Dendritic cell treated with granulocyte-macrophage colony-stimulating factor and Interleukin-4, amounts not matched to agents 40 ng/mL and 50 ng/mL, for 4 days (primary cell): ENCODE results near the gene NSD2.

Experiments
- H3K27ac Mint-ChIP-seq: one replicate; pipeline ENCODE4 v1.8.0; 2022; ENCODE audit warnings: mild to moderate bottlenecking, mixed read lengths
- H3K27me3 Mint-ChIP-seq: one replicate; pipeline ENCODE4 v1.8.0; 2022; ENCODE audit warnings: mild to moderate bottlenecking, mixed read lengths
- H3K36me3 Mint-ChIP-seq: one replicate; pipeline ENCODE4 v1.8.0; 2022; ENCODE audit warnings: low read depth, mixed read lengths
- H3K4me1 Mint-ChIP-seq: one replicate; pipeline ENCODE4 v1.8.0; 2022; ENCODE audit warnings: low read depth, mixed read lengths
- H3K4me3 Mint-ChIP-seq: one replicate; pipeline ENCODE4 v1.8.0; 2022; ENCODE audit warnings: mild to moderate bottlenecking, moderate library complexity, mixed read lengths
- H3K9me3 Mint-ChIP-seq: one replicate; pipeline ENCODE4 v1.8.0; 2022; ENCODE audit warnings: mixed read lengths
- intact Hi-C: fragments of 100-400 bp; cut with micrococcal nuclease; formaldehyde crosslinking; loops from one replicate; pipeline ENCODE4 v1.15.0; 2022

Gene NSD2

GRCh38 chr4:1975391-1975801, 104.2 kb downstream of the NSD2 start:
- intact Hi-C loops, result no loop called here
- Mint-ChIP-seq H3K4me1 (no peaks in the 10 kb centered on the region), H3K4me3 (no peak overlapping the region), H3K36me3 (peaks cover 96% of the 10 kb centered on the region), H3K9me3 (no peaks in the 10 kb centered on the region), H3K27me3 (no peaks in the 10 kb centered on the region), H3K27ac (no peak overlapping the region)

GRCh38 chr4:1975880-1976279, 104.7 kb downstream of the NSD2 start:
- Mint-ChIP-seq H3K27ac (no peak overlapping the region), H3K27me3 (no peaks in the 10 kb centered on the region), H3K4me1 (no peaks in the 10 kb centered on the region), H3K36me3 (peaks cover 96% of the 10 kb centered on the region), H3K9me3 (no peaks in the 10 kb centered on the region), H3K4me3 (no peak overlapping the region)
- intact Hi-C loops, result no loop called here

- no peak overlapping the region for H3K27ac Mint-ChIP-seq
- H3K27me3 Mint-ChIP-seq, result no peaks in the 10 kb centered on the region
- H3K4me3 Mint-ChIP-seq, result no peak overlapping the region
- H3K9me3 Mint-ChIP-seq, result no peaks in the 10 kb centered on the region
- no peaks in the 10 kb centered on the region for H3K4me1 Mint-ChIP-seq
- H3K36me3 Mint-ChIP-seq, result peaks cover 96% of the 10 kb centered on the region
- intact Hi-C loops, result no loop called here
These were observed 105.5 kb downstream of the NSD2 start for GRCh38 chr4:1976416-1977352.

GRCh38 chr4:1978226-1978625, 107.0 kb downstream of the NSD2 start:
- Mint-ChIP-seq H3K4me1 (no peaks in the 10 kb centered on the region), H3K36me3 (peaks cover 100% of the 10 kb centered on the region), H3K9me3 (no peaks in the 10 kb centered on the region), H3K27ac (no peak overlapping the region), H3K4me3 (no peak overlapping the region), H3K27me3 (no peaks in the 10 kb centered on the region)
- intact Hi-C loops, result no loop called here

GRCh38 chr4:1978741-1979476, 107.7 kb downstream of the NSD2 start:
- H3K4me3 Mint-ChIP-seq, result no peak overlapping the region
- peaks cover 100% of the 10 kb centered on the region for H3K36me3 Mint-ChIP-seq
- no peaks in the 10 kb centered on the region for H3K27me3 Mint-ChIP-seq
- no peak overlapping the region for H3K27ac Mint-ChIP-seq
- no peaks in the 10 kb centered on the region for H3K9me3 Mint-ChIP-seq
- no peaks in the 10 kb centered on the region for H3K4me1 Mint-ChIP-seq
- intact Hi-C loops, result no loop called here

GRCh38 chr4:1979477-1980196, 108.4 kb downstream of the NSD2 start:
- Mint-ChIP-seq H3K9me3 (no peaks in the 10 kb centered on the region), H3K36me3 (peaks cover 100% of the 10 kb centered on the region), H3K4me1 (no peaks in the 10 kb centered on the region), H3K4me3 (no peak overlapping the region), H3K27ac (no peak overlapping the region), H3K27me3 (no peaks in the 10 kb centered on the region)
- intact Hi-C loops, result no loop called here

- H3K4me1 Mint-ChIP-seq, result no peaks in the 10 kb centered on the region
- H3K27me3 Mint-ChIP-seq, result no peaks in the 10 kb centered on the region
- intact Hi-C loops, result no loop called here
- H3K9me3 Mint-ChIP-seq, result no peaks in the 10 kb centered on the region
- H3K36me3 Mint-ChIP-seq, result peaks cover 100% of the 10 kb centered on the region
- H3K4me3 Mint-ChIP-seq, result no peak overlapping the region
- no peak overlapping the region for H3K27ac Mint-ChIP-seq
These were observed 109.4 kb downstream of the NSD2 start for GRCh38 chr4:1980561-1981041.

- H3K27me3 Mint-ChIP-seq, result no peaks in the 10 kb centered on the region
These were observed 110.3 kb downstream of the NSD2 start for GRCh38 chr4:1981251-1982058.

GRCh38 chr4:1982124-1983052, 111.2 kb downstream of the NSD2 start:
- Mint-ChIP-seq H3K4me1 (no peaks in the 10 kb centered on the region), H3K36me3 (peaks cover 100% of the 10 kb centered on the region), H3K27ac (no peak overlapping the region), H3K9me3 (no peaks in the 10 kb centered on the region), H3K4me3 (no peak overlapping the region), H3K27me3 (no peaks in the 10 kb centered on the region)
- intact Hi-C loops, result no loop called here

More at GRCh38 chr4:1981251-1982058, 110.3 kb downstream of the NSD2 start:
- H3K4me3 Mint-ChIP-seq, result no peak overlapping the region
- H3K9me3 Mint-ChIP-seq, result no peaks in the 10 kb centered on the region
- H3K27ac Mint-ChIP-seq, result no peak overlapping the region
- H3K36me3 Mint-ChIP-seq, result peaks cover 100% of the 10 kb centered on the region
- no peaks in the 10 kb centered on the region for H3K4me1 Mint-ChIP-seq
- intact Hi-C loops, result no loop called here

GRCh38 chr4:1983053-1983845, 112.1 kb downstream of the NSD2 start:
- H3K4me3 Mint-ChIP-seq, result no peak overlapping the region
- H3K27ac Mint-ChIP-seq, result no peak overlapping the region
- H3K27me3 Mint-ChIP-seq, result no peaks in the 10 kb centered on the region
- H3K36me3 Mint-ChIP-seq, result peaks cover 100% of the 10 kb centered on the region
- no peaks in the 10 kb centered on the region for H3K9me3 Mint-ChIP-seq
- no peaks in the 10 kb centered on the region for H3K4me1 Mint-ChIP-seq
- intact Hi-C loops, result no loop called here

GRCh38 chr4:1983846-1984405, 112.7 kb downstream of the NSD2 start:
- Mint-ChIP-seq H3K36me3 (peaks cover 100% of the 10 kb centered on the region), H3K9me3 (no peaks in the 10 kb centered on the region), H3K4me1 (no peaks in the 10 kb centered on the region), H3K27me3 (no peaks in the 10 kb centered on the region), H3K27ac (no peak overlapping the region), H3K4me3 (no peak overlapping the region)
- intact Hi-C loops, result no loop called here
